Measurements from ENCODE around the gene LRRC4C.

- no peak for TF ChIP-seq POLR2A (IDR thresholded peaks at IDR 0.05)
- TF ChIP-seq, protein P1, sequence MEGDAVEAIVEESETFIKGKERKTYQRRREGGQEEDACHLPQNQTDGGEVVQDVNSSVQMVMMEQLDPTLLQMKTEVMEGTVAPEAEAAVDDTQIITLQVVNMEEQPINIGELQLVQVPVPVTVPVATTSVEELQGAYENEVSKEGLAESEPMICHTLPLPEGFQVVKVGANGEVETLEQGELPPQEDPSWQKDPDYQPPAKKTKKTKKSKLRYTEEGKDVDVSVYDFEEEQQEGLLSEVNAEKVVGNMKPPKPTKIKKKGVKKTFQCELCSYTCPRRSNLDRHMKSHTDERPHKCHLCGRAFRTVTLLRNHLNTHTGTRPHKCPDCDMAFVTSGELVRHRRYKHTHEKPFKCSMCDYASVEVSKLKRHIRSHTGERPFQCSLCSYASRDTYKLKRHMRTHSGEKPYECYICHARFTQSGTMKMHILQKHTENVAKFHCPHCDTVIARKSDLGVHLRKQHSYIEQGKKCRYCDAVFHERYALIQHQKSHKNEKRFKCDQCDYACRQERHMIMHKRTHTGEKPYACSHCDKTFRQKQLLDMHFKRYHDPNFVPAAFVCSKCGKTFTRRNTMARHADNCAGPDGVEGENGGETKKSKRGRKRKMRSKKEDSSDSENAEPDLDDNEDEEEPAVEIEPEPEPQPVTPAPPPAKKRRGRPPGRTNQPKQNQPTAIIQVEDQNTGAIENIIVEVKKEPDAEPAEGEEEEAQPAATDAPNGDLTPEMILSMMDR (IDR thresholded peaks at IDR 0.05) = no peak
- no peak for TF ChIP-seq POLR2AphosphoS5 (IDR thresholded peaks at IDR 0.05)
Observed at GRCh38 chr11:41053894-41054293, 405.6 kb downstream of the LRRC4C start.
